GM19025 (cell line): ENCODE results near the gene GRIK3.

Experiments
- ATAC-seq: cut with Tn5 transposase; IDR thresholded peaks from one replicate; pipeline ENCODE4 v1.9.1; 2021; ENCODE audit warnings: mild to moderate bottlenecking, low read depth, moderate library complexity; ENCODE audit not compliant: unreplicated experiment

Gene GRIK3

GRCh38 chr1:36753451-36753850, 280.9 kb downstream of the GRIK3 start:
- no peak for ATAC-seq

GRCh38 chr1:36752891-36753361, 281.4 kb downstream of the GRIK3 start:
- no peak for ATAC-seq

- no peak for ATAC-seq
Measured at GRCh38 chr1:36752431-36752830, 281.9 kb downstream of the GRIK3 start.

GRCh38 chr1:36751525-36751924, 282.8 kb downstream of the GRIK3 start:
- no peak for ATAC-seq

- no peak for ATAC-seq
Measured at GRCh38 chr1:36748466-36748865, 285.8 kb downstream of the GRIK3 start.
